ENCODE data around the gene HTT. TPM values are rescaled to one million over a fixed set of nuclear protein-coding genes. Genes with fewer than 3 reads are reported as not detected.

The HTT gene
- total RNA-seq, 1 experiment from 2014 or later = 37.4 TPM

- ATAC-seq (no peak), DNase-seq (ENCODE audit: low read depth, low spot score) (no peak)
- RAD21 ChIA-PET (ENCODE audit: low non-redundant PET in 1 of 2, low total read pairs in 2 of 2, uncharacterized antibody in 2 of 2, unreplicated experiment in 2 of 2) = no interaction called here
- no peaks in the 10 kb centered on the region for H3K79me2 ChIP-seq (ENCODE audit: insufficient read depth, low read length)
- TF ChIP-seq, protein P1, sequence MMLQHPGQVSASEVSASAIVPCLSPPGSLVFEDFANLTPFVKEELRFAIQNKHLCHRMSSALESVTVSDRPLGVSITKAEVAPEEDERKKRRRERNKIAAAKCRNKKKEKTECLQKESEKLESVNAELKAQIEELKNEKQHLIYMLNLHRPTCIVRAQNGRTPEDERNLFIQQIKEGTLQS (IDR thresholded peaks at IDR 0.05) = no peak
- no peak for TF ChIP-seq ZFX (IDR thresholded peaks at IDR 0.05)
- H3K4me3 ChIP-seq (replicated peaks in 1 of 2; ENCODE audit: low read depth in 1 of 2, low read length in 2 of 2) = no peak overlapping the region
- H3K9me3 ChIP-seq (ENCODE audit: control insufficient read depth in 1 of 2, insufficient read depth in 1 of 2, low read depth in 1 of 2, low read length in 2 of 2) = no peaks in the 10 kb centered on the region
- H4K20me1 ChIP-seq (ENCODE audit: insufficient read depth) = no peaks in the 10 kb centered on the region
- CTCF ChIA-PET = no interaction called here
- H3K4me1 ChIP-seq (ENCODE audit: control insufficient read depth in 1 of 2, insufficient read depth in 2 of 2, low read length in 2 of 2) = peaks cover 9 to 13% of the 10 kb centered on the region in 2 experiments
- H3K4me2 ChIP-seq (ENCODE audit: low read length) = no peak overlapping the region
- no TSS peak for BruUV-seq (replicated peaks)
- no peaks in the 10 kb centered on the region for H3K9me2 ChIP-seq (ENCODE audit: insufficient read depth)
- no peaks in the 10 kb centered on the region for H3K27me3 ChIP-seq (ENCODE audit: insufficient read depth, low read length)
- POLR2A ChIA-PET = no interaction called here
- H3K9ac ChIP-seq (ENCODE audit: low read length) = no peak overlapping the region
- no peak overlapping the region for H2AFZ ChIP-seq (ENCODE audit: low read depth, low read length, poor library complexity, severe bottlenecking)
- H3K27ac ChIP-seq (ENCODE audit: low read depth, low read length) = no peak overlapping the region
- no peaks in the 10 kb centered on the region for H3K36me3 ChIP-seq (ENCODE audit: control insufficient read depth in 1 of 2, insufficient read depth in 2 of 2, low read length in 2 of 2)
- intact Hi-C loops (cut with micrococcal nuclease) = no loop called here
Measured at GRCh38 chr4:3287271-3287971, 212.9 kb downstream of the HTT start.

DNA sequence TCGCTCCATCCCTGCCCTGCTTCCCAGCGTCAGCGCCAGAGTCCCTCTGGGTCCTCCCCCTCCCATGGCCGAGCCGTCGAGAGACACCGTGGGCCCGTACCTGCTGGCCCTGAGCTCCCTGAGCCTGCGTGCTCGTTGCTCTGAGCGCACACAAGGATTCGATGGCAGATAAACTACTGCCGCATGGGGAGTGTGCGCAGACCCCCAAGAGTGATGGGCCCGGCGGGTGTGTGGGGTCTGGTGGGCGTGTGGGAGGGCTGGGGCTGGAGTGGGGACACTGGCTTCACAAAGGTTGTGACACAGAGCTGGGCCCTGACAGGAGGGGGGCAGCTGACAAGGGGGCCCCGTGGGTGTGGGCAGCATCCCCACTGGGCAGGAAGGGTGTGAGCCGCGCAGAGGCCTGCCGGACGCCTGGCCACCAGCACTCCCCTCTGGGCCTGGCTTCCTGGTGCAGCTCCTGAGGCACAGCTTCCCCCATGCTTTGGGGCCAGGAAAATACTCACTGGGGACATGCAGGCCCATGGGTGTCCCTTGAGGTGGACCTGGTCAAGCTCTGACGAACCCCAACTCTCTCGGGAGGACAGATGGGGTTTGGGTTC lies 213.6 kb downstream of the HTT start:
- intact Hi-C loops (cut with micrococcal nuclease) = no loop called here
- H3K27me3 ChIP-seq (ENCODE audit: insufficient read depth, low read length) = no peaks in the 10 kb centered on the region
- no peaks in the 10 kb centered on the region for H3K79me2 ChIP-seq (ENCODE audit: insufficient read depth, low read length)
- no peak overlapping the region for H2AFZ ChIP-seq (ENCODE audit: low read depth, low read length, poor library complexity, severe bottlenecking)
- POLR2A ChIA-PET = no interaction called here
- no peaks in the 10 kb centered on the region for H3K9me2 ChIP-seq (ENCODE audit: insufficient read depth)
- no peaks in the 10 kb centered on the region for H3K36me3 ChIP-seq (ENCODE audit: control insufficient read depth in 1 of 2, insufficient read depth in 2 of 2, low read length in 2 of 2)
- BruUV-seq (replicated peaks) = no TSS peak
- H4K20me1 ChIP-seq (ENCODE audit: insufficient read depth) = no peaks in the 10 kb centered on the region
- no peak overlapping the region for H3K27ac ChIP-seq (ENCODE audit: low read depth, low read length)
- RAD21 ChIA-PET (ENCODE audit: low non-redundant PET in 1 of 2, low total read pairs in 2 of 2, uncharacterized antibody in 2 of 2, unreplicated experiment in 2 of 2) = no interaction called here
- H3K9ac ChIP-seq (ENCODE audit: low read length) = no peak overlapping the region
- H3K4me1 ChIP-seq (ENCODE audit: control insufficient read depth in 1 of 2, insufficient read depth in 2 of 2, low read length in 2 of 2) = peaks cover 9 to 13% of the 10 kb centered on the region in 2 experiments
- no peaks in the 10 kb centered on the region for H3K9me3 ChIP-seq (ENCODE audit: control insufficient read depth in 1 of 2, insufficient read depth in 1 of 2, low read depth in 1 of 2, low read length in 2 of 2)
- no peak for ATAC-seq
- no peak overlapping the region for H3K4me2 ChIP-seq (ENCODE audit: low read length)
- no peak overlapping the region for H3K4me3 ChIP-seq (replicated peaks in 1 of 2; ENCODE audit: low read depth in 1 of 2, low read length in 2 of 2)
- CTCF ChIA-PET = no interaction called here
- no peak for DNase-seq (ENCODE audit: low read depth, low spot score)
- TF ChIP-seq FOSL1 (IDR thresholded peaks at IDR 0.05; ENCODE audit: low read depth) (no peak), POLR2A (IDR thresholded peaks at IDR 0.05; ENCODE audit: borderline replicate concordance, extremely low read depth, insufficient read depth, insufficient read length) (no peak), YY1 (IDR thresholded peaks at IDR 0.05; ENCODE audit: extremely low read depth, insufficient replicate concordance, low read depth, low read length) (no peak), CEBPB (IDR thresholded peaks at IDR 0.05; ENCODE audit: low read depth) (no peak), POLR2AphosphoS5 (IDR thresholded peaks at IDR 0.05; ENCODE audit: low read depth, low read length) (no peak), JUND (IDR thresholded peaks at IDR 0.05) (no peak), EZH2 (IDR thresholded peaks at IDR 0.05) (no peak), ZNF274 (IDR thresholded peaks at IDR 0.05; ENCODE audit: low read depth, low read length) (no peak), SRF (IDR thresholded peaks at IDR 0.05; ENCODE audit: low read depth) (no peak), EZH2phosphoT487 (IDR thresholded peaks at IDR 0.05; ENCODE audit: borderline replicate concordance) (no peak), ELF1 (IDR thresholded peaks at IDR 0.05; ENCODE audit: borderline replicate concordance, low read depth) (no peak), SP1 (IDR thresholded peaks at IDR 0.05; ENCODE audit: low read depth) (no peak), TCF7L2 (IDR thresholded peaks at IDR 0.05; ENCODE audit: borderline replicate concordance, extremely low read depth, insufficient read depth, insufficient read length) (no peak)
- TF ChIP-seq, protein P2, sequence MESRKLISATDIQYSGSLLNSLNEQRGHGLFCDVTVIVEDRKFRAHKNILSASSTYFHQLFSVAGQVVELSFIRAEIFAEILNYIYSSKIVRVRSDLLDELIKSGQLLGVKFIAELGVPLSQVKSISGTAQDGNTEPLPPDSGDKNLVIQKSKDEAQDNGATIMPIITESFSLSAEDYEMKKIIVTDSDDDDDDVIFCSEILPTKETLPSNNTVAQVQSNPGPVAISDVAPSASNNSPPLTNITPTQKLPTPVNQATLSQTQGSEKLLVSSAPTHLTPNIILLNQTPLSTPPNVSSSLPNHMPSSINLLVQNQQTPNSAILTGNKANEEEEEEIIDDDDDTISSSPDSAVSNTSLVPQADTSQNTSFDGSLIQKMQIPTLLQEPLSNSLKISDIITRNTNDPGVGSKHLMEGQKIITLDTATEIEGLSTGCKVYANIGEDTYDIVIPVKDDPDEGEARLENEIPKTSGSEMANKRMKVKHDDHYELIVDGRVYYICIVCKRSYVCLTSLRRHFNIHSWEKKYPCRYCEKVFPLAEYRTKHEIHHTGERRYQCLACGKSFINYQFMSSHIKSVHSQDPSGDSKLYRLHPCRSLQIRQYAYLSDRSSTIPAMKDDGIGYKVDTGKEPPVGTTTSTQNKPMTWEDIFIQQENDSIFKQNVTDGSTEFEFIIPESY (IDR thresholded peaks at IDR 0.05; ENCODE audit: extremely low read depth, insufficient replicate concordance, low read length) = no peak
- TF ChIP-seq, protein P3, sequence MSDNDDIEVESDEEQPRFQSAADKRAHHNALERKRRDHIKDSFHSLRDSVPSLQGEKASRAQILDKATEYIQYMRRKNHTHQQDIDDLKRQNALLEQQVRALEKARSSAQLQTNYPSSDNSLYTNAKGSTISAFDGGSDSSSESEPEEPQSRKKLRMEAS (IDR thresholded peaks at IDR 0.05) = no peak
